SKM-1 (cell line): Measurements from ENCODE around the gene PSPN.
"Not testable (repeated sequence)": the region's sequence is repeated elsewhere in the genome, so short reads cannot be mapped to it uniquely, and the experiment has no call there.

ENCODE experiments used
- DNase-seq: peaks from one replicate; lab custom pipeline; 2025; ENCODE audit not compliant: unreplicated experiment; lab: John Stamatoyannopoulos, UW

Gene PSPN

DNA sequence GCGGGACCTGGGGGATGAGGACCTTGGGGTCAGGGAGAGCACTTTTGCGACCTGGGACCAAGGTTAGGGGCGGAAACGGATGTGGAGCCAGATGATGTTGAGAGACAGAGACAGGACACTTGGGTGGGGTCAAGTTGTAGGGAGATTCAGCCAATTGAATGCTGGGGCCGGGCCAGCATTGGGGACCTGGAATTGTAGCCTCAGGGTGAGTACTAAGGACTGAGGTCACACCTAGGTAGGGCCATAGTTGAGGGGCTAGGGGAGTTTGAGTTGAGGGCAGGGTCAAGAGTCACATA, 2.0 kb downstream of the PSPN start:
- no peak for DNase-seq

DNA sequence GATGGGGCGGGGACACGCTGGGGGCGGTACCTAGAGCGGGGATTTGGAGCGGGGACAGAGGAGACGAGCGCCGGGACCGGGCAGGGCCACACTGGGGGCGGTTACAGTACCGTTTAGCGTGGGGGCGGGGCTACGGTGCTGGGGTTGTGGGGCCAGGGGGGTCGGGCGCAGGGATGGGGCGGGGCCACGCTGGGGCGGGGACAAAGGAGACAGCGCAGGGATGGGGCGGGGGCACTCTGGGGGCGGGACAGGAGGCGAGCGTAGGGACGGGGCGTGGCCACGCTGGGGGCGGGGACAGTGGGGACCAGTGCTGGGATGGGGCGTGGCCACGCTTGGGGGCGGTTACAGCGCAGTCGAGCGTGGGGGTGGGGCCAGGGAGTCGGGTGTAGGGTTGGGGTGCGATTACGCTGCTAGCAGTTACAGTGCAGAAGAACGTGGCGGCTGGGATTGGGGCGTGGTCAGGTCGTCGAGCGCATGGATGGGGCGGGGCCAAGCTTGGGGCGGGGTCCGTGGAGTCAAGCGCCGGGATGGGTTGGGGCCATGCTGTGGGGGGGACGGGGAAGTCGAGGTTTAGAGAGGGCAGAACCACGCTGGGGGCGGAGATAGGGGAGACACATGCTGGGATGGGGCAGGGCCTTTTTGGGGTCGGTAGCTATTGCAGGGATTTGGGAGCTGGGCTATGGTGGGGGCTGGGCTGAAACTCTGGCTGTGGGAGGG, 2.5 kb downstream of the PSPN start:
- DNase-seq, result peak; percentile 97

GRCh38 chr19:6372594-6373095, 3.1 kb downstream of the PSPN start, which contains the start of gene ALKBH7:
TSS of gene ALKBH7 (plus strand) at chr19:6372794. CDS start at chr19:6372821, 27 bp downstream.
- DNase-seq, result peak; percentile 96

- DNase-seq, result no peak
These were observed 11.4 kb downstream of the PSPN start for GRCh38 chr19:6364353-6364752.

GRCh38 chr19:6362351-6362801, 13.4 kb downstream of the PSPN start:
- DNase-seq, result no peak

- no peak for DNase-seq
These were observed 13.7 kb downstream of the PSPN start for GRCh38 chr19:6362027-6362350.

GRCh38 chr19:6360857-6361216, 14.9 kb downstream of the PSPN start:
- not testable (repeated sequence) for DNase-seq

GRCh38 chr19:6360445-6360844, 15.3 kb downstream of the PSPN start:
- not testable (repeated sequence) for DNase-seq

GRCh38 chr19:6359568-6360341, 16.0 kb downstream of the PSPN start:
- DNase-seq, result no peak

DNA sequence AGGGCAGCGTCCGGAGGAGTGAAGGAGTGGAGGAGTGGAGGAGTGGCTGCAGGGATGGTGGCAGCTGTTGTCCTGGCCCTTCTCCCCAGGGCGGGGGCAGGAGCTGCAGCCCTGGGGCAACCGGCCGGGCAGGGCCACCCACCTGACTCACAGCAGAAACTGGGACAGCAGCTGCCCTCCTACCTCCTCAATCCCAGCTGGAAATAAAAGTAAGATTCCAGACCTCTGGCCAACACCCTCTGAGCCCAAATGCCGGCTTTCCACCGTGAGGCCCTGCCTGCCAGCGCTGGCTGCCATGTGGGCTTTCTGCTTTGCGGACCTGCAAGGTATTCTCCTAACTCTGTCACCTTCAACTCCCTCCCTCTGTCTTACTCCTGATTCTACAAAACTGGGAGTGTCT, 17.7 kb downstream of the PSPN start:
- no peak for DNase-seq

DNA sequence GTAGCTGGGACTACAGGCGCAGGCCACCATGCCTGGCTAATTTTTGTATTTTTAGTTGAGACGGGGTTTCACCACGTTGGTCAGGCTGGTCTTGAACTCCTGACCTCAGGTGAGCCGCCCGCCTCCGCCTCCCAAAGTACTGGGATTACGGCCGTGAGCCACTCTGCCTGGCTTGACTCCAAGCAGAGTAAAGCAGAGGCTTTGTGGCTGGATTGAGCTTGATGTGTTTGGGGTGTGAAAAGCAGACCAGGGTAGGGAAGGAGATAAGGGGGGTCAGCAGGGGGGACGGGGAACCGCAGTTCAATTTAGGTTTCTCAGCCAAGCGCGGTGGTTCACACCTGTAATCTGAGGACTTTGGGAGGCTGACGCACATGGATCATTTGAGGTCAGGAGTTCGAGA, 18.6 kb downstream of the PSPN start:
- no peak for DNase-seq

DNA sequence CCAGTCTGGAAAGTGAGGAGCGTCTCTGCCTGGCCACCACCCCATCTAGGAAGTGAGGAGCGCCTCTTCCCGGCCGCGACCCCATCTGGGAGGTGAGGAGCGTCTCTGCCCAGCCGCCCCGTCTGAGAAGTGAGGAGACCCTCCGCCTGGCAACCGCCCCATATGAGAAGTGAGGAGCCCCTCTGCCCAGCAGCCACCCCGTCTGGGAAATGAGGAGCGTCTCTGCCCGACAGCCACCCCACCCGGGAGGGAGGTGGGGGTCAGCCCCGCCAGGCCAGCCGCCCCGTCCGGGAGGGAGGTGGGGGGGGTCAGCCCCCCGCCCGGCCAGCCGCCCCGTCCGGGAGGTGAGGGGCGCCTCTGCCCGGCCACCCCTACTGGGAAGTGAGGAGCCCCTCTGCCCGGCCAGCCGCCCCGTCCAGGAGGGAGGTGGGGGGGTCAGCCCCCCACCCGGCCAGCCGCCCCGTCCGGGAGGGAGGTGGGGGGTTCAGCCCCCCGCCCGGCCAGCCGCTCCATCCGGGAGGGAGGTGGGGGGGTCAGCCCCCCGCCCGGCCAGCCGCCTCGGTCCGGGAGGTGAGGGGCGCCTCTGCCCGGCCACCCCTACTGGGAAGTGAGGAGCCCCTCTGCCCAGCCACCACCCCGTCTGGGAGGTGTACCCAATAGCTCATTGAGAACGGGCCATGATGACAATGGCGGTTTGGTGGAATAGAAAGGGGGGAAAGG, 20.3 kb downstream of the PSPN start:
- not testable (repeated sequence) for DNase-seq

- no peak for DNase-seq
These were observed 21.5 kb downstream of the PSPN start for GRCh38 chr19:6354098-6354674.

DNA sequence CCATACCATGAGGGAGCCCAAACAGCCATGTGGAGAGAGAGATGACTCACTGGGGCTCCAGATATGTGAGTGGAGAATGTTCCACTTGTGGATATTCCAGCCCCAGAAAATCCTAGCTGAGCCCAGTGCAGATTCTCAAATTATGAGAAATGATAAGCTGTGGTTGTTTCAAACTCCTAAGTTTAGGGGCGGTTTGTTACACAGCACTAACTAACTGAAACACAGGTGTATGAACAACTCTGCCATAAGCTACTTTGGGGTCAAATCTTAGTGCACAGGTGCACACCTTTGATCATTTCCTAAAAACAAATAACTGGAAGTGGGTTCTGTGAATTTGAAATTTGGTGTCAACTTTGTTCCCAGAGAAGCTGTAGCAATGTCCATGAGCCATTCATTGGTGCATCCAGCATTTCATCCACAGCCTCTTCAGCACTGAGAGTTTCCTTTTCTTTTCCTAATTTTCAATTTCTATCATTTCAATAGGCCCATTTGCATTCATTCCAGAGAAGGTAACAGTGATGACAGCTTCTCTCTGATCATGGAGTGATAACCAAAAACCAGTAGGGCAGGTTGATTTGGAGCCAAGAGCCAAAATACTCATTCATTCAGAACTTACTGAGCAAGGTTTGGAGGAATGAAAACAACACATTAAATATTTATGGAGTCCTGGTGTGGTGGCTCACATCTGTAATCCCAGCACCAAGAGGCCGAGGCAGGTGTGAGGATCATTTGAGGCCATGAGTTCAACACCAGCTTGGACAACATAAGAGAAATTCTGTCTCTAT, 23.2 kb downstream of the PSPN start:
- DNase-seq, result no peak

DNA sequence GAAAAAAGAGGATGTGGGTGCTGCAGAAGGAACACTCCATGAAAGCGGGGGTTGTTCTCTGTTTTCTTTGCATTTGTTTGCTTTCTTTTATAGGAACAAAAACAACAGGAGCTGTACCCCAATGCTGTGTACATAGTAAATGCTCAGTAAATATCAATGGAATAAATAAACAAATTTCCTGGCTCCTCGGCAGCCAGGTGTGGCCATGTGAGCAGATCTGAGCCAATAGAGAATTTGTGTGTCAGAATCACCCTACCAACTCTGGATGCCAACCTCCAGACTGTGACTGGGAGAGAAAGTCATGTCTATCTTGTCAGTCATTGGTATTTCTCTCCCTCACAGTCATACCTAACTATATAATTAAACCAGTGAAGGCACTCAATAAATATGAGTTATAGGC, 25.0 kb downstream of the PSPN start:
- DNase-seq, result no peak

- not testable (repeated sequence) for DNase-seq
These were observed 26.5 kb downstream of the PSPN start for GRCh38 chr19:6349271-6349670.

- no peak for DNase-seq
These were observed 32.3 kb downstream of the PSPN start for GRCh38 chr19:6343462-6343861.

DNA sequence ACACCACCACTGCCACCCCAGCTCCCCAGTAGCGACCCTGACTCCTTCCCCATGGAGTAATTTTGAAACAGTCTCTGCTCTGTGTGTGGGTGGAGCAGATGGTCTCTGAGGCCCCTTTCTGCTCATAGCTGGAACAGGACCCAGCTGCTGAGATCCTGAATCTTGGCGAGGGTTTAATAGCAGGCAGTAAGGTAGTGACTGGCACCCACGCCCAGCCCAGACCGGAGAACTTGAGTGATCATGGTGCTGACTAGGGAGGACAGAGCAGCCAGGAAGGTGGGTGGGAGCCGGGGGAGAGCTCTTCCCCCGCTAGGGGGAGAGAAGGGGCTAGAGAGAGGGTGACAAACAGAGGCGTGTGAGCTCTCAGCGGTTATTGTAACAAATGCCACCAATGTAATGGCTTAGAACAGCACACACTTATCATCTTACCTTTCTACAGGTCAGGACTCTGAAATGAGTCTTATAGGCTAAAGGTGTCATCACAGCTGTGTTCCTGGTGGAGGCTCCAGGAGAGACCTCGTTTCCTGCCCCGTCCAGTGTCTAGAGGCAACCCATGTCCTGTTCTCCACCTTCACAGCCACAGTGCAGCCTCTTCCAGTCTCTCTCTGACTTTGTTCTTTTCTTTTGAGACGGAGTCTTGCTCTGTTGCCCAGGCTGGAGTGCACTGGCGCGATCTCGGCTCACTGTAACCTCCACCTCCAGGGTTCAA, 35.1 kb downstream of the PSPN start:
- no peak for DNase-seq

- no peak for DNase-seq
These were observed 41.0 kb downstream of the PSPN start for GRCh38 chr19:6334490-6335285.
